Stimulated activated CD4-positive, alpha-beta T cell treated with anti-CD3 and anti-CD28 coated beads, Interleukin-15, amount 100 ng/mL, for 48 hours (primary cell): ENCODE results near the gene CPA2.
"Not testable (repeated sequence)": the region's sequence is repeated elsewhere in the genome, so short reads cannot be mapped to it uniquely, and the experiment has no call there.

ENCODE experiments used
- DNase-seq, 2 donors: peaks; one replicate each; pipeline ENCODE4 v3.0.0-alpha.2; 2020; ENCODE audit warnings: low read depth in 2 of 2

CPA2 gene

DNA sequence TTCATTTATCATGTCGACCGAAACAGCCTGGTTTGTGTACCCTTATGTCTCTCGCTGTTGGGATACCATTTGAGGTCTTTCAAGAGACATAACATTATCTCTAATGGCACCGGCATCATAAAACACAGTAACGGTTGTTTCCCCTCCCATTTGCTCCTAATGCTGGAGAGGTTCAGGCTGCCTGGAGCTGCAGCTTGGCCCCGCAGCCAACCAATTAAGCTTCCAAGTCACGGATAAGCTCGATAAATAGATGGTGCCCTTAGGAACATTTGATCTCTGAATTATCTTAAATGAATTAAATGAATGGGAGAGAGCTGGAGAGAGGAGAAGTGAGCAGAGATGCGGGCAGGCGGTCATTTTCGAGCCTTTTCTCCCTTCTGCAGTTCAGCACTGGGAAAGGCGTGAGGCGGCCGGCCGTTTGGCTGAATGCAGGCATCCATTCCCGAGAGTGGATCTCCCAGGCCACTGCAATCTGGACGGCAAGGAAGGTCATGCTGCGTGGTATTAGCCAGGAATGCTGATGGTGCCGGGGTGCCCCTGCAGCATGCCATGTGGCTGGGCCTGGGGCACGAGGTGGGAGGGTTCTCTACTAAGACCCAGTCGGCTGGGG, 38.9 kb downstream of the CPA2 start:
- no peak for DNase-seq

DNA sequence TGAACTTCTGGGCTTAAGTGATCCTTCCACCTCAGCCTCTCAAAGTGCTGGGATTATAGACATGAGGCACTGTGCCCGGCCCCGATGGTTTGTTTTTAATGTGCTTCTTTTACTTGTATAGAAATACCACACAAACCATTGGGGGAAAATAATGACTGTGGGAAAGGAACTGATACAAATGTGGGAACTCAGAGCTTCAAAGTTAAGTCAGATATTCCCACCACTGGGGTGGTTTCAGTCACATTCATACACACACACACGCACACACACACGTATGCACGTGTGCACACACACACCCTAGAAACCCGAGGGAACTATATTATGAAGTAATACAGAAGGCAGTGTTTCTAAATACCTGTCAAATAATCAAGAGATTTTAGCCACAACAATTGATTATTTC, 43.3 kb downstream of the CPA2 start:
- no peak for DNase-seq

- DNase-seq: no peak
These were observed 47.6 kb downstream of the CPA2 start for GRCh38 chr7:130314305-130314704.

- DNase-seq: no peak
These were observed 52.9 kb downstream of the CPA2 start for GRCh38 chr7:130319541-130319940.

DNA sequence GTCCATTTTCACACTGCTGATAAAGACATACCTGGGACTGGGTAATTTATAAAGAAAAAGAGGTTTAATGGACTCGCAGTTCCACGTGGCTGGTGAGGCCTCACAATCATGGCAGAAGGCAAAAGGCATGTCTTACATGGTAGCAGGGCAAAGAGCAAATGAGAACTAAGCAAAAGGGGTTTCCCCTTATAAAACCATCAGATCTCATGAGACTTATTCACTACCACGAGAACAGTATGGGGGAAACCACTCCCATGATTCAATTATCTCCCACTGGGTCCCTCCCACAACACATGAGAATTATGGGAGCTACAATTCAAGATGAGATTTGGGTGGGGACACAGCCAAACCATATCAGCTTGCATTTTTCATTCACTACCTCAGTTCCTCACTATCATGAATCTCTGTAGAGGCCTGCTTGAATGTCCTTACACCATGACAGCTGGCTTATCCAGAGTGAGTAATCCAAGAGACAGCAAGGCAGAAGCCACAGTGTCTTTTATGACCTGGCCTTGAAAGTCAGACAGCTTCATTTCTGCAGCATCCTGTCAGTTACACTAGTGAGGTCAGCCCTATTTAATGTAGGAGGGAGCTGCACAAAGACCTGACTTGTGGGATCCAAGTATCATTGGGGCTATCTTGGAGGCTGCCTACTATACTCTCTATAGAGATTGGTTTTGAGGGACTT, 55.0 kb downstream of the CPA2 start:
- not testable (repeated sequence) for DNase-seq

DNA sequence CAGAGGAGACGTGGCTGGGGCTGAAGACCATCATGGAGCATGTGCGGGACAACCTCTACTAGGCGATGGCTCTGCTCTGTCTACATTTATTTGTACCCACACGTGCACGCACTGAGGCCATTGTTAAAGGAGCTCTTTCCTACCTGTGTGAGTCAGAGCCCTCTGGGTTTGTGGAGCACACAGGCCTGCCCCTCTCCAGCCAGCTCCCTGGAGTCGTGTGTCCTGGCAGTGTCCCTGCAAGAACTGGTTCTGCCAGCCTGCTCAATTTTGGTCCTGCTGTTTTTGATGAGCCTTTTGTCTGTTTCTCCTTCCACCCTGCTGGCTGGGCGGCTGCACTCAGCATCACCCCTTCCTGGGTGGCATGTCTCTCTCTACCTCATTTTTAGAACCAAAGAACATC, 56.0 kb downstream of the CPA2 start:
- no peak for DNase-seq

- DNase-seq: no peak
These were observed 57.8 kb downstream of the CPA2 start for GRCh38 chr7:130324306-130324943.

- DNase-seq: no peak
These were observed 63.0 kb downstream of the CPA2 start for GRCh38 chr7:130329681-130330080.

- DNase-seq: no peak
These were observed 65.8 kb downstream of the CPA2 start for GRCh38 chr7:130332259-130333053.

- DNase-seq: no peak
These were observed 67.2 kb downstream of the CPA2 start for GRCh38 chr7:130333832-130334231.

GRCh38 chr7:130334274-130334673, 67.6 kb downstream of the CPA2 start:
- DNase-seq: no peak

- no peak for DNase-seq
These were observed 70.8 kb downstream of the CPA2 start for GRCh38 chr7:130337410-130337971.

- no peak for DNase-seq
These were observed 71.6 kb downstream of the CPA2 start for GRCh38 chr7:130338233-130338632.
